ENCODE results near the gene NCLN. TPM values are rescaled to one million over a fixed set of nuclear protein-coding genes. Genes with fewer than 3 reads are reported as not detected.
"Not testable (repeated sequence)": the region's sequence is repeated elsewhere in the genome, so short reads cannot be mapped to it uniquely, and the experiment has no call there.

The NCLN gene
- total RNA-seq, 3 donors from 2014 or later: 52.6 to 103 (median 94.4) TPM

DNA sequence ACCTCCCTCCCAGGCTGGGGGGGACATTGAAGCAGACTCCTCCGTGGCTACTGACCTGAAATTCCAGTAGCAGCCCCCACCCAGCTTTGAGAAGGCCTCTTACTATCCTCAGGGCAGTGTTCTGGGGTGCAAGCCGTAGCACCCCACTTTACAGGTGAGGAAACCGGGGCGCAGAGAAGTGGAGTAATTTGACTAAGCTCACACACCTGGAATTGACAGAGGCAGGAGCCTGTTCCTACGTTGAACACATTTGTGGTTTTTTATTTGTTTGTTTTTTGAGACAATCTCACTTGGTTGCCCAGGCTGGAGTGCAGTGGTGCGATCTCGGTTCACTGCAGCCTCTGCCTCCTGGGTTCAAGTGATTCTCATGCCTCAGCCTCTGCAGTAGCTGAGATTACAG, 21.8 kb upstream of the NCLN start:
- ATAC-seq: peak; percentile 19
- TF ChIP-seq, protein P1, sequence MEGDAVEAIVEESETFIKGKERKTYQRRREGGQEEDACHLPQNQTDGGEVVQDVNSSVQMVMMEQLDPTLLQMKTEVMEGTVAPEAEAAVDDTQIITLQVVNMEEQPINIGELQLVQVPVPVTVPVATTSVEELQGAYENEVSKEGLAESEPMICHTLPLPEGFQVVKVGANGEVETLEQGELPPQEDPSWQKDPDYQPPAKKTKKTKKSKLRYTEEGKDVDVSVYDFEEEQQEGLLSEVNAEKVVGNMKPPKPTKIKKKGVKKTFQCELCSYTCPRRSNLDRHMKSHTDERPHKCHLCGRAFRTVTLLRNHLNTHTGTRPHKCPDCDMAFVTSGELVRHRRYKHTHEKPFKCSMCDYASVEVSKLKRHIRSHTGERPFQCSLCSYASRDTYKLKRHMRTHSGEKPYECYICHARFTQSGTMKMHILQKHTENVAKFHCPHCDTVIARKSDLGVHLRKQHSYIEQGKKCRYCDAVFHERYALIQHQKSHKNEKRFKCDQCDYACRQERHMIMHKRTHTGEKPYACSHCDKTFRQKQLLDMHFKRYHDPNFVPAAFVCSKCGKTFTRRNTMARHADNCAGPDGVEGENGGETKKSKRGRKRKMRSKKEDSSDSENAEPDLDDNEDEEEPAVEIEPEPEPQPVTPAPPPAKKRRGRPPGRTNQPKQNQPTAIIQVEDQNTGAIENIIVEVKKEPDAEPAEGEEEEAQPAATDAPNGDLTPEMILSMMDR (IDR thresholded peaks at IDR 0.05): no peak
- intact Hi-C loops (cut with DNase I, micrococcal nuclease): loop anchor here in 1 of 2 donors (10.0 kb wide), 2 partner anchors 199 to 279 kb away; no protein-coding TSS in a partner anchor

DNA sequence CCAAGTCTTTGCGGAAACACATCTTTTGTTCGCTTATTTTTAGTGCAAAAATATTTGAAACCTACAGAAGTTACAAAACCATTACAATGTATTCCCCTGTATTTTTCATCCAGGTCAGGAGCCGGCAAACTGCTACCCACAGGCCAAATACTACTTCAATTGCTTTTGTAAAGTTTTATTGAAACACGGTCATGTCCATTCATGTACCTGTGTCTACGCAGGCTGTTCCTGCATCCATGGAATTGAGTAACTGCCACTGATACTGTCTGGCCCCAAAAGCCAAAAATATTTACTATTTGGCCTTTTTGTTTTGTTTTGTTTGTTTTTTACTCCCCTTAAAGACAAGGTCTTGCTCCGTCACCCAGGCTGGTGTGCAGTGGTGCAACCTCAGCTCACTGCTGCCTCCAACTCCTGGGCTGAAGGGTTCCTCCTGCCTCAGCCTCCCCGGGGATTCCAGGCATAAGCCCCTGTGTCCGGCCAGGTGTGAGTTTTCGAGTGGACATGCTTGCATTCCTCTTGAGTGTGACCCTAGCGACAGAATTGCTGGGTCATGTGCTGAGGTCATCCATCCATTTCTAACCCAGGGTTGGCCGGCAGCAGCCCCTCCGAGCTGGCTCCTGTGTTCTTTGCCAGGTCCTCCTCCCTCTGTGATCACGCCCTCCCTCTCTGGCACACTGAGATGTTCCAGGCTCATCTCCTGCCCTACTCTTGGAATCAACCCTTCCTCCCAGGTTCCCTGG, 18.0 kb upstream of the NCLN start:
- no peak for DNase-seq
- intact Hi-C loops (cut with DNase I, micrococcal nuclease): loop anchor here in 1 of 2 donors (10.0 kb wide), 2 partner anchors 203 to 283 kb away; no protein-coding TSS in a partner anchor
- Histone ChIP-seq H3K4me1 (ENCODE audit: low read depth) (peaks cover 3% of the 10 kb centered on the region), H3K9me3 (no peaks in the 10 kb centered on the region), H3K4me3 (no peak overlapping the region), H3K36me3 (ENCODE audit: low read depth) (no peaks in the 10 kb centered on the region)
- TF ChIP-seq, protein P1 (IDR thresholded peaks at IDR 0.05): no peak
- ATAC-seq: no peak

More for the DNA sequence above, 21.8 kb upstream of the NCLN start:
- Histone ChIP-seq H3K36me3 (ENCODE audit: low read depth) (no peaks in the 10 kb centered on the region), H3K9me3 (no peaks in the 10 kb centered on the region), H3K4me1 (ENCODE audit: low read depth) (peaks cover 3% of the 10 kb centered on the region), H3K4me3 (no peak overlapping the region)
- DNase-seq: no peak

DNA sequence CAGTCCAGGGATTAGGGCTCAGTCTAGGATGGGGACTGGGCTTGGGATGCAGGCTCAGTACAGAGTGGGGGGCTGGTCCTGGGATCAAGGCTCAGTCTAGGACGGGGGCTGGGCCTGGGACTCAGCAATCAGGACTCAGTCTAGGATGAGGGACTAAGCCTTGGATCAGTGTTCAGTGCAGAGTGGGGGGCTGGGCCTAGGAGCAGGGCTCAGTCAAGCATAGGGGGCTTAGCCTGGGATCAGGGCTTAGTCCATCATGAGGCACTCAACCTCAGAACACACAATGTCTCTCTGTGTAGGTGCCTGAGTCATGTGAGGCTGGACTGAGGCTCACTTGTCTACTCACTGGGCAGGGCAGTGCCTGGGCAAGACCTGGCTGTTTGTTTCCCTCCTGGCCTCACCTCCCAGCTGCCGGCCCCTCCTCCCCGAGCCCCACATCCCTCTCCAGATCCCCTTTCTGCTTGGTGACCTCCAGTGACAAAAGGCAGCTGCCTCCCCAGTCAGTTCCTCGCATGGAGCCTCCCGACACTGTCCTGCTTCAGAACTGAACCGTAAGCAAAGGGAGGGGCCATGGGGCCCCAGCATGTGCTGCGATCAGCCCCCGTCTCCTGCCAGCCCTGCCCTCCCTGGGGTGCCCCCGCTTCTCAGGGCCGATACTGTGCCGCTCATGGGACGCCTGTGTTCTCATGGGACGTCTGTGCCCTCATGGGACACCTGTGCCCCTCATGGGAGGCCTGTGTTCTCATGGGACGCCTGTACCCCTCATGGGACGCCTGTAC, 13.6 kb upstream of the NCLN start:
- Histone ChIP-seq H3K9me3 (no peaks in the 10 kb centered on the region), H3K4me1 (ENCODE audit: low read depth) (peaks cover 13% of the 10 kb centered on the region), H3K36me3 (ENCODE audit: low read depth) (no peaks in the 10 kb centered on the region), H3K4me3 (no peak overlapping the region)
- ATAC-seq (peak; percentile 45), DNase-seq (no peak)
- TF ChIP-seq, protein P1 (IDR thresholded peaks at IDR 0.05): no peak
- intact Hi-C loops (cut with DNase I, micrococcal nuclease): no loop called here

DNA sequence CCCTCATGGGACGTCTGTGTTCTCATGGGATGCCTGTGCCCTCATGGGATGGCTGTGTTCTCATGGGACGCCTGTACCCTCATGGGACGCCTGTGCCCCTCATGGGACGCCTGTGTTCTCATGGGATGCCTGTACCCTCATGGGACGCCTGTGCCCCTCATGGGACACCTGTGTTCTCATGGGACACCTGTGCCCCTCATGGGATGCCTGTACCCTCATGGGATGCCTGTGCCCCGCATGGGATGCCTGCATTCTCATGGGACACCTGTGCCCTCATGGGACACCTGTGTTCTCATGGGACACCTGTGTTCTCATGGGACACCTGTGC, 13.1 kb upstream of the NCLN start:
- H3K9me3 ChIP-seq; DNase-seq; intact Hi-C loops (cut with DNase I, micrococcal nuclease); ATAC-seq; H3K36me3 ChIP-seq (ENCODE audit: low read depth); H3K4me3 ChIP-seq: not testable (repeated sequence)
- peaks cover 17% of the 10 kb centered on the region for H3K4me1 ChIP-seq (ENCODE audit: low read depth)

DNA sequence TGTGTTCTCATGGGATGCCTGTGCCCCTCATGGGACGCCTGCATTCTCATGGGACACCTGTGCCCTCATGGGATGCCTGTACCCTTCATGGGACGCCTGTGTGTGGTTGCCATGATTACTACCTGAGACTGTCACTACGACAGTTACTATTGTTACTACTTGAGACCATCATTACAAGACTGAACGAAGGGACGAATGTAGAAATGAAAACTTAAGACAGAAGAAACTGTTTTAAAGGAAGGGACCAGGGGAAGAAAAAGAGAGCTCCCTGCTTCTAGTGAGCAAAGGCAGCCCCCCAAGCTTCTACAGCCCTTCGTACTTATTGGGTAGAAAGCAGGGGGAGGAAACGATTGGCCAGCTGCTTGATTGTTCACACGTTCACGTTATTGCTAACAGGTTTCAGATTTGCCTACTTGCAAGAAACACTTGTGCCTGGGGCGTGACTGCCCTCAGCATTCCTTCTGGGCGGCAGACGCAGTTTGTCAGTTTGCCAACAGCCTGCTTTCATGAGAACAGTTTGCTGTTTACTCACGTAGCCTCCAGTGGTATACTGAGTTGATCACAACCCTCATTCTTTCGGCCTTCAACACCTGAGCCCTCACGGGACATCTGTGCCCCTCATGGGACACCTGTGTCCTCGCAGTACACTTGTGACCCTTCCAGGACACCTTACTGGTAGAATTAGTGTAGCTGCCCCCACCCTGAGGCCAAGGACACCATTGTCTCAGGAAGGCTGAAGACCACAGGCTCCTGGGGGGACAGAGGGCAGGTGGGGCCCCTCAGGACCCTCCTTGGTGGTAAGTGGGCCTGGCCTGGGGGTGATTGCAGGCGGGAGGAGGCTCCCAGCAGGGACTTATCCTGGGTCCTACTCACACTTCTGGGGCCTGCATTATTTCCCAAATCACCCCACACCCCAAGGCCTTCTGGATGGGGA, 9.7 kb upstream of the NCLN start:
- ATAC-seq: peak; percentile 35

More for the DNA sequence above, 9.7 kb upstream of the NCLN start:
- intact Hi-C loops (cut with DNase I, micrococcal nuclease): no loop called here
- Histone ChIP-seq H3K4me1 (ENCODE audit: low read depth) (peaks cover 17% of the 10 kb centered on the region), H3K4me3 (no peak overlapping the region), H3K9me3 (no peaks in the 10 kb centered on the region), H3K36me3 (ENCODE audit: low read depth) (no peaks in the 10 kb centered on the region)
- peak; percentile 78 to 90 (median 83) for DNase-seq
- TF ChIP-seq, protein P1 (IDR thresholded peaks at IDR 0.05): no peak

Measured in mucosa of descending colon (tissue), 3 donors.